AML-193 (cell line): ENCODE data around the gene GATD1.
A peak's percentile ranks its signal among the peaks of the same experiment; 100 is the strongest.

Experiments
- DNase-seq, 2 experiments: peaks; one replicate each; lab custom pipeline; 2025; lab: John Stamatoyannopoulos, UW

The GATD1 gene

DNA sequence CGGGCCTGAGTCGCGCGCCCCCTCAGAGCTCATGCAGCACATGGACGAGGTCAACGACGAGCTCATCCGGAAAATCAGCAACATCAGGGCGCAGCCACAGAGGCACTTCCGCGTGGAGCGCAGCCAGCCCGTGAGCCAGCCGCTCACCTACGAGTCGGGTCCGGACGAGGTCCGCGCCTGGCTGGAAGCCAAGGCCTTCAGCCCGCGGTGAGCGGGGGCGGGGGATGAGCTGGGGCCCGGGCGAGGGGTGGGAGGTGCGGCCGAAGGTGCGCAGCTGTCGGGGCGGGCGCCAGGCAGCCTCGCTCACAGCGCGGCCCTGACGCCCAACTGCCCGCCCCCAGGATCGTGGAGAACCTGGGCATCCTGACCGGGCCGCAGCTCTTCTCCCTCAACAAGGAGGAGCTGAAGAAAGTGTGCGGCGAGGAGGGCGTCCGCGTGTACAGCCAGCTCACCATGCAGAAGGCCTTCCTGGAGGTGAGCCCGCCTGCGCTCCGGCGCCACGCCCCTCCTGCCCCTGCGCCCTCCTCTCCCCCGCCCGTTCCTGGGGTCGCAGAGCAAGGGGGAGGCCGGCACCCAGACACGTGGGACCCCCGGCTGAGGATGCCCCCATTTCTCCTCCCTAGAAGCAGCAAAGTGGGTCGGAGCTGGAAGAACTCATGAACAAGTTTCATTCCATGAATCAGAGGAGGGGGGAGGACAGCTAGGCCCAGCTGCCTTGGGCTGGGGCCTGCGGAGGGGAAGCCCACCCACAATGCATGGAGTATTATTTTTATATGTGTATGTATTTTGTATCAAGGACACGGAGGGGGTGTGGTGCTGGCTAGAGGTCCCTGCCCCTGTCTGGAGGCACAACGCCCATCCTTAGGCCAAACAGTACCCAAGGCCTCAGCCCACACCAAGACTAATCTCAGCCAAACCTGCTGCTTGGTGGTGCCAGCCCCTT lies 50.7 kb downstream of the GATD1 start:
- DNase-seq: peak; percentile 22 to 28

DNA sequence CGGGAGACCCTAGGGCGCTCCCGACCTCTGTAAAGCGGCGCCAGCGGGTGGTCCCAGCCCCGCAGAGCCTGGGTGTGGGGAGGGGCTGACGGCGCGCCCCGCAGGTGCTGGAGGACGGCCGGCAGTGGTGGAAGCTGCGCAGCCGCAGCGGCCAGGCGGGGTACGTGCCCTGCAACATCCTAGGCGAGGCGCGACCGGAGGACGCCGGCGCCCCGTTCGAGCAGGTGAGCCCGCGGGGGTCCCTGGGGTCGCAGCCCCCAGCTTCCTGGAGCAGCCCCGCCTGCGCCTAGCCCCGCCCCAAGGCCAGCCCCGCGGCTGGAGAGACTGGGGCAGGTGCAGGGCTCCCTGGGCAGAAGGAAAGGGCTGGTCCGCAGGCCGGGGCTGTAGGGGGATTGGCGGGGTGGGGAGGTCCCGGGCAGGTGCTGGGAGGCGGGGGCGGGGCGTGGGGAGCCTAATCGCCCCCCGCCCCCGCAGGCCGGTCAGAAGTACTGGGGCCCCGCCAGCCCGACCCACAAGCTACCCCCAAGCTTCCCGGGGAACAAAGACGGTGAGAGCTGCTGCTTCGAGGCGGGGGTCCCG lies 51.6 kb downstream of the GATD1 start:
- no peak for DNase-seq

DNA sequence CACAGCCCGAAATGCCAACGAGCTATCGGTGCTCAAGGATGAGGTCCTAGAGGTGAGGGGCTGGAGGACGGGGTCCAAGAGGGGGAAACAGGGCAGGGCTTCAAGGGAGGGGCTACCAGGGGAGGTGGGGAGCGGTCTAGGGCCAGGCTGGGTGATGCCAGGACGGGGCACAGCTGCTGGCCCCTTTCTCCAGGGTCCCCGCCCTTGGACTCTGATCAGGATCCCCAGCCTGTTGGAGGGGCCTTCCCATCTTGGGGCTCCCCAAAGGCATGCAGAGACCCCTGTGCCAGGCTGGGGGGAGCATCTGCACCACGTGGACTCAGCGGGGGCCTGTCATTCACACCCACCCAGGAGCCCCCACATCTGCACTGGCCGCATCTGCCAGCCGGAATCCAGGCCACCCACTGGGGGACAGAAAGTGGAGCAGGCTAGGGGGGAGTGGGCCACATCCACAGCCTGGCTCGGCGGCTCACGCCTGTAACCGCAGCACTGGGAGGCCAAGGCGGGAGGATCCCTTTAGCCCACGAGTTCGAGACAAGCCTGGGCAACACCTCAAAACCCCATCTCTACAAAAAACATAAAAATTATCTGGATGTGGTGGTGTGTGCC lies 52.4 kb downstream of the GATD1 start:
- DNase-seq: no peak

DNA sequence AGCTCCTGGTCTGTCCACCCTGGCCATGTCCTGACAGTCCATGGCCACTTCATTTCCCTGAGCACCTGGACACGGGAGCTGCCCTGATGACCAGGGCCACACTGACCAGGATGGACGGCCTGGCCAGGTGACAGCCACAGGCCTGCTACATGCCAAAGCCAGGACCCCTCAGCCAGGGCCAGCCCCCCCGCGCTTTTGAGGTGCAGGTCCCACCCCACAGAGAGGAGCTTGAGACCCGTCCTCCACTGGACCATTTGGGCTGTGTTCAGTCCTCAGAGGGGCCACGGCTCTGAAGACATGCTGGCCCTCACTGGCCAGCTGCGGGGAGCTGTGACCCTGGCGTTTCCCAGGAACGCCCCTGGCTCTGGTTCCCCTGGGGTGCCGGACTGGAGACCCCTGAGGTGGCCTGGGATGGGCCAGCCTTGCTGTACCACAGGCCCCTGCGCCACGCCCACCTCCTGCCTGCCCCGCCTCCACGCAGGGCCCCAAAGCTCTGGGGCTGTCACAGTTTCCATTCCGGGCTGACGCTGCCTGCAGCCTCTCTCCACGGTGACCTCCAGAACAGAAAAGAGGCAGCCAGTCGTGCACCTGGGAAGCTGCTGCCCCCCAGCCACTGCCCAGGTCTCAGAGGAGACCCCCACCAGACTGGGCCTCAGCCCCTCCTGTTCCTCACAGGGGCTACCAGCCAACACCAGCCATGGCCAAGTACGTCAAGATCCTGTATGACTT lies 53.1 kb downstream of the GATD1 start:
- no peak for DNase-seq

DNA sequence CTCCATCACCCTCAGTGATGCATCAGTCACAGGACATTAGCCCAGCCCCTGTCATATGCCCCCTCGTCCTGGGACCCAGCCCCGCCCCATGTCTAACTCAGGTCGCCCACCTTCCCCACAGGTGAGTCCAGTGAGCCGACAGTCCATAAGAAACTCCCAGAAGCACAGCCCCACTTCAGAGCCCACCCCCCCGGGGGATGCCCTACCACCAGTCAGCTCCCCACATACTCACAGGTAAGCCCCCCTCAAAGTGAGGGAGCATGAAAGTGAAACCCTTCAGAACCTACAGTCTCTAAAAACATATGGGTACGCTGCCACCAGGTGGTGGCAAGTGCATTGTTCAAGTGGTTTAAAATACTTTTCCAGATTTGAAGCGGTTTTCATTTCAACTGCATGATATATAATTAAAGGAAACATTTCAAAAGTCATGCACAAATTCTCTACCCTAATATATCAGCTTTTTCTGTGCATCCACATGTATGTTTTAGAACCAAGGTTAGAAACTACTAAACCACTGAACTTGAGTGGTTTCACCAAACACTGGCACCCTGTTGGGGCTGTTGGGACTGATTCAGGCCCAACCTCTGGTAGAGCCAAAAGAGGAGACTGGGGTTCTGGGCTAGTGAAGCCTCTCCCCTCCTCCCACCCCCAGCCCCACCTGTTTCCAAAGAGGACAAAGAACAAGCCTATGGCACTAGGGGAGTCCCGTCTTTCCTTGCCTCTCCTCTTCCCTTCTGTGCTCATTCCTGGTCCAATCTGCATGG lies 54.0 kb downstream of the GATD1 start:
- peak; percentile 47 to 53 for DNase-seq

DNA sequence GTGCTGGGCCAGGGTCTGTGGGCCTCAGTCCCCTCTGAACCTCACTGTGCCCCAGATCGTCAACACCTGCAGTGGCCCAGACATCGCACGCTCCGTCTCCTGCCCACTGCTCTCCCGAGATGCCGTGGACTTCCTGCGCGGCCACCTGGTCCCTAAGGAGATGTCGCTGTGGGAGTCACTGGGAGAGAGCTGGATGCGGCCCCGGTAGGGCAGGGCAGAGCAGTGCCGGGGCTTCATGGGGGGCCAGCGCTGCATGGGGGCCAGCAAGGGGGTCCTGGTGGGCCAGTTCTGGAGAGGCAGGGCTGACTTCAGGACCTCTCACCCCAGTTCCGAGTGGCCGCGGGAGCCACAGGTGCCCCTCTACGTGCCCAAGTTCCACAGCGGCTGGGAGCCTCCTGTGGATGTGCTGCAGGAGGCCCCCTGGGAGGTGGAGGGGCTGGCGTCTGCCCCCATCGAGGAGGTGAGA lies 54.9 kb downstream of the GATD1 start:
- DNase-seq: no peak

DNA sequence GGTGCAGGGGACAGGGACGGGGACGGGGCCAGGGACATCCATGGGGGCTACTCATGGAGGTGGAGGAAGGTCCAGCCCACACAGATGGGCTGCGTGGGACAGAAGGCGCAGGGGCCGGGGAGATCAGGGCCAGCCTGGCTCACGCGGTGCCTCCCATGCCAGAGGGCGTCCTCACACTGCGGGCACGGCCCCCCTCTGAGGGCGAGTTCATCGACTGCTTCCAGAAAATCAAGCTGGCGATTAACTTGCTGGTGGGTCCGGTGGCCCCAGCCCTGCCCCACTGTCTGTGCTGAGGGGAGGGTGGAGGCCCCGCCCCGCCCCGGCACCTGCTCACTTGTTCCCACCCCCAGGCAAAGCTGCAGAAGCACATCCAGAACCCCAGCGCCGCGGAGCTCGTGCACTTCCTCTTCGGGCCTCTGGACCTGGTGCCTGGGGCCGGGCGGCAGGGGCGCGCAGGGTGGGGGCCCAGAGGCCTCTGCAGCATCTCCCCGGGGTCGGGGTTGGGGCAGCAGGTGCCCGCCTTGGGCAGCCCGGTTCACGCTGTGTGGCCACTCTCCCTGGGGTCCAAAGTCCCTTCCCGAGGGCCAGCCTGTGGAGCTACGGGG lies 55.4 kb downstream of the GATD1 start:
- peak in 1 of 2 experiments; percentile 35 for DNase-seq

DNA sequence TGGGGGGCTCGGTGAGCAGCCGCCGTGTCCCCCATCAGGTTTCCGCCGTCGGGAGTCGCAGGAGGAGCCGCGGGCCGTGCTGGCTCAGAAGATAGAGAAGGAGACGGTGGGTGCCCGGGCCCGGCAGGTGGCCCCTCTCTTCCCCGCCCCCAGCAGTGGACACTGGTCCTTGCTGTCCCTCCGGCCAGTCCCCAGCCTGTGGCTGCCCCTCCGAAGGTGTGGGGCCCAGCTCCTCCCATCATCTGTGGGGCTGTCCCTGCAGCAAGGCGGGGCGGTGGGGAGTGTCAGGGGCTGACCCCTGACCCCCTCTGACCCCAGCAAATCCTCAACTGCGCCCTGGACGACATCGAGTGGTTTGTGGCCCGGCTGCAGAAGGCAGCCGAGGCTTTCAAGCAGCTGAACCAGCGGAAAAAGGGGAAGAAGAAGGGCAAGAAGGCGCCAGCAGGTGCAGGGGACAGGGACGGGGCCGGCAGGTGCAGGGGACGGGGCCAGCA lies 56.0 kb downstream of the GATD1 start:
- no peak for DNase-seq

DNA sequence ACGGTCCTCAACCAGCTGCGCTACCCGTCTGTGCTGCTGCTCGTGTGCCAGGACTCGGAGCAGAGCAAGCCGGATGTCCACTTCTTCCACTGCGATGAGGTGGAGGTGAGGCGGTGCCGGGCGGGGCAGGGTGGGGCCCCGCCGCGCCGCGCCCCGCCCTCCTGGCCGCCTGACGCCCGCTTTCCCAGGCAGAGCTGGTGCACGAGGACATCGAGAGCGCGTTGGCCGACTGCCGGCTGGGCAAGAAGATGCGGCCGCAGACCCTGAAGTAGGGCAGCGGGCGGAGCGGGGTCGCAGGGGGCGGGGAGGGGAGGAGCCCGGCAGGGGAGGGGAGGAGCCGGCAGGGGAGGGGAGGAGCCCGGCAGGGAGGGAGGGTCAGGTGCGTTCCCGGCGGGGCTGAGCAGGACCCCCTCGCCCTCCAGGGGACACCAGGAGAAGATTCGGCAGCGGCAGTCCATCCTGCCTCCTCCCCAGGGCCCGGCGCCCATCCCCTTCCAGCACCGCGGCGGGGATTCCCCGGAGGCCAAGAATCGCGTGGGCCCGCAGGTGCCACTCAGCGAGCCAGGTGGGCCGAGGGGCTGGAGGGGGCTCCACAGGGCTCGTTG lies 56.5 kb downstream of the GATD1 start:
- DNase-seq: no peak

DNA sequence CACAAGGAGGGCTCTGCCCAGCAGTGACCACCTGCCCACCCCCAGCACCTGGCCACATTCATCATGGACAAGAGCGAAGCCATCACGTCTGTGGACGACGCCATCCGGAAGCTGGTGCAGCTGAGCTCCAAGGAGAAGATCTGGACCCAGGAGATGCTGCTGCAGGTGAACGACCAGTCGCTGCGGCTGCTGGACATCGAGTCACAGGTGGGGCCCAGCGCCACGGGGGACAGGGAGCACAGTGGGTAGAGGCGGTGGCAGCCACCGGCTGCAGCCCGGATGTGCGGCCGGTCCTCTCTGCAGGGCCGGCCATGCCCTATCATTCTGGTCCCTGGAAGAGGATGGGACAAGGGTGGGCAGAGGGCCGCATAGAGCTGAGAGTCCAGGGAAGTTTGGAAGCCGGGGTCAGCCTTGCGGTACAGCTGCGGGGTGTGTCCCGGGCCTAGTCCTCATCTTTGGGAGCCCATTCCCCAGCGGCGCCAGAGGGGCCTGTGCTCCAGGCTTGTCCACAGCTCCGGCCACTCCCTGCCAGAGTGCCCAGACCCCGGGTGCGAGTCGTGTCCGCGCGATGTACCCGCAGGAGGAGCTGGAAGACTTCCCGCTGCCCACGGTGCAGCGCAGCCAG lies 57.2 kb downstream of the GATD1 start:
- no peak for DNase-seq

DNA sequence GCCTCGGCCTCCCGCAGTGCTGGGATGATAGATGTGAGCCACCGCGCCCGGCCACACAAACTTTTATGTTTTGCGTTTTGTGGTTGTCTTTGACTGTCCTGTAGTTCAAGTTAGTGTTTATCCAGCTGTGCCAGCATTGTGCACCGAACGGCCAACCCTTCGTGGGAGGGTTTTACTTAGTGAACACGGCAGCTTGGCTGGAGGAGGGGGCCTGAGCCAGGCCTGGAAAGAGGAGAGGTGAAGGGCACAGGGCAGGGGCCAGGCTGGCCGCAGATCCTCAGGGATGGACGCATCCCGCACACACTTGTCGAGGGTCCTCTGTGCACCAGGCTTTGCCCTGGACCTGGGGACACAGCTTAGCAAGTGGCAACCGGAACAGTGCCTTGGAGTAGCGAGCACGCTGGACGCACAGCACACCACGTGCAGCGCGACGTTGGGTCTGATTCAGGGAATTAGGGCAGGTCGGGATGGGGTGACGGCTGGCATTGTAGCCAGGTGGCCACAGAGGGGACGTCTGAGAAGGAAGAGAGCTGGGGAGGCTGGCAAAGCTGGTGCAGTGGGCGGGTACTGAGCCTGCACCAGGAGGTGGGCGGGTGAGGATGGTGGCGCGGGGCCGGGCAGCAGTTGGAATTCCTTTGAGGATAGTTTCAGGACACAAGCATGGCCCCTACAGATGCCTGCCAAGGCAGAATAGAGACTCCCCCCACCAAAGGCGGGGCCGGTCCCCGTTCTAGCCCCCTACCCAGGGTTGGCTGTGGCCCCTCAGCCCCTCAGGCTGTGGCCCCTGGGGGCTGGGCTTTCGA lies 57.9 kb downstream of the GATD1 start:
- no peak for DNase-seq
